OCI-LY1 (cell line): Measurements from ENCODE around the gene ARHGAP32.

Experiments
- H2AFZ ChIP-seq: fragments of 200-600 bp; sonication (generic), shearing (Covaris generic); 2 replicates; pipeline ENCODE4 v1.6.0; 2014; ENCODE audit warnings: antibody characterized with exemption, mild to moderate bottlenecking, low read length
- H3F3A ChIP-seq: fragments of 200-600 bp; sonication (generic), shearing (Covaris generic); 2 replicates; pipeline ENCODE4 v1.6.0; 2014; ENCODE audit warnings: mild to moderate bottlenecking, antibody characterized with exemption, low read length, moderate library complexity; ENCODE audit not compliant: insufficient read depth
- H3K27ac ChIP-seq: fragments of 200-600 bp; sonication (generic); 2 replicates; pipeline ENCODE4 v1.5.1; 2014; ENCODE audit warnings: low read length, mixed run types, mild to moderate bottlenecking, low read depth; ENCODE audit not compliant: poor library complexity, severe bottlenecking
- H3K27me3 ChIP-seq: fragments of 200-600 bp; sonication (generic); 2 replicates; pipeline ENCODE4 v1.6.0; 2014; ENCODE audit warnings: antibody characterized with exemption, mild to moderate bottlenecking, low read length, moderate library complexity; ENCODE audit not compliant: insufficient read depth
- H3K36me3 ChIP-seq: fragments of 200-600 bp; sonication (generic); 2 replicates; pipeline ENCODE4 v1.6.1; 2014; ENCODE audit warnings: mild to moderate bottlenecking, antibody characterized with exemption, low read length, moderate library complexity, mixed read lengths; ENCODE audit not compliant: insufficient read depth
- H3K4me1 ChIP-seq: fragments of 200-600 bp; sonication (generic); 2 replicates; pipeline ENCODE4 v1.5.1; 2014; ENCODE audit warnings: mild to moderate bottlenecking, low read length, moderate library complexity; ENCODE audit not compliant: insufficient read depth, severe bottlenecking
- H3K4me2 ChIP-seq: fragments of 200-600 bp; sonication (generic), shearing (Covaris generic); 2 replicates; pipeline ENCODE4 v1.6.1; 2014; ENCODE audit warnings: low read length
- H3K4me3 ChIP-seq: fragments of 200-600 bp; sonication (generic); 2 replicates; pipeline ENCODE4 v1.5.1; 2014; ENCODE audit warnings: low read length, low read depth, mild to moderate bottlenecking, mixed read lengths; ENCODE audit not compliant: poor library complexity, severe bottlenecking
- H3K79me2 ChIP-seq: fragments of 200-600 bp; shearing (Covaris generic); 2 replicates; pipeline ENCODE4 v1.6.1; 2016; ENCODE audit warnings: mixed run types, low read length, mixed read lengths; ENCODE audit not compliant: insufficient read depth
- H3K9ac ChIP-seq: fragments of 200-600 bp; sonication (generic), shearing (Covaris generic); 2 replicates; pipeline ENCODE4 v1.6.1; 2014; ENCODE audit warnings: mild to moderate bottlenecking, low read length, mixed read lengths
- H3K9me2 ChIP-seq: fragments of 200-600 bp; sonication (generic), shearing (Covaris generic); 2 replicates; pipeline ENCODE4 v1.6.1; 2014; ENCODE audit warnings: low read depth, mild to moderate bottlenecking, low read length, mixed read lengths
- H3K9me3 ChIP-seq: fragments of 200-600 bp; shearing (Covaris generic); 2 replicates; pipeline ENCODE4 v1.6.1; 2014; ENCODE audit warnings: low read length, mixed read lengths
- H4K20me1 ChIP-seq: fragments of 200-600 bp; sonication (generic), shearing (Covaris generic); 2 replicates; pipeline ENCODE4 v1.6.0; 2016; ENCODE audit warnings: mild to moderate bottlenecking, low read length; ENCODE audit not compliant: insufficient read depth
- EZH2 ChIP-seq: fragments of 200-600 bp; sonication (generic), shearing (Covaris generic); IDR thresholded peaks from 2 replicates; pipeline ENCODE4 v1.8.0; 2017; ENCODE audit warnings: borderline replicate concordance, mixed run types, mild to moderate bottlenecking, antibody characterized with exemption, low read length, moderate library complexity, mixed read lengths
- TF ChIP-seq, protein P1 (sequence below): fragments of 200-600 bp; sonication (generic), shearing (Covaris generic); IDR thresholded peaks from 2 replicates; pipeline ENCODE4 v1.5.1; 2017; ENCODE audit warnings: mild to moderate bottlenecking, antibody characterized with exemption, low read length, moderate library complexity, mixed read lengths

ARHGAP32 gene

GRCh38 chr11:129041611-129042018, 150.5 kb downstream of the ARHGAP32 start:
- Histone ChIP-seq H3K4me1 (no peaks in the 10 kb centered on the region), H3K27ac (no peak overlapping the region), H3K4me3 (no peak overlapping the region), H3K9me3 (no peaks in the 10 kb centered on the region), H3F3A (no peaks in the 10 kb centered on the region), H2AFZ (no peak overlapping the region), H3K9me2 (no peaks in the 10 kb centered on the region), H3K36me3 (no peaks in the 10 kb centered on the region), H4K20me1 (no peaks in the 10 kb centered on the region), H3K4me2 (no peak overlapping the region), H3K9ac (no peak overlapping the region), H3K27me3 (no peaks in the 10 kb centered on the region), H3K79me2 (no peaks in the 10 kb centered on the region)
- TF ChIP-seq, protein P1, sequence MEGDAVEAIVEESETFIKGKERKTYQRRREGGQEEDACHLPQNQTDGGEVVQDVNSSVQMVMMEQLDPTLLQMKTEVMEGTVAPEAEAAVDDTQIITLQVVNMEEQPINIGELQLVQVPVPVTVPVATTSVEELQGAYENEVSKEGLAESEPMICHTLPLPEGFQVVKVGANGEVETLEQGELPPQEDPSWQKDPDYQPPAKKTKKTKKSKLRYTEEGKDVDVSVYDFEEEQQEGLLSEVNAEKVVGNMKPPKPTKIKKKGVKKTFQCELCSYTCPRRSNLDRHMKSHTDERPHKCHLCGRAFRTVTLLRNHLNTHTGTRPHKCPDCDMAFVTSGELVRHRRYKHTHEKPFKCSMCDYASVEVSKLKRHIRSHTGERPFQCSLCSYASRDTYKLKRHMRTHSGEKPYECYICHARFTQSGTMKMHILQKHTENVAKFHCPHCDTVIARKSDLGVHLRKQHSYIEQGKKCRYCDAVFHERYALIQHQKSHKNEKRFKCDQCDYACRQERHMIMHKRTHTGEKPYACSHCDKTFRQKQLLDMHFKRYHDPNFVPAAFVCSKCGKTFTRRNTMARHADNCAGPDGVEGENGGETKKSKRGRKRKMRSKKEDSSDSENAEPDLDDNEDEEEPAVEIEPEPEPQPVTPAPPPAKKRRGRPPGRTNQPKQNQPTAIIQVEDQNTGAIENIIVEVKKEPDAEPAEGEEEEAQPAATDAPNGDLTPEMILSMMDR, result no peak
- TF ChIP-seq EZH2, result no peak

- Histone ChIP-seq H3K9me2 (no peaks in the 10 kb centered on the region), H3F3A (no peaks in the 10 kb centered on the region), H3K27ac (no peak overlapping the region), H2AFZ (no peak overlapping the region), H3K79me2 (no peaks in the 10 kb centered on the region), H3K9me3 (no peaks in the 10 kb centered on the region), H4K20me1 (no peaks in the 10 kb centered on the region), H3K27me3 (no peaks in the 10 kb centered on the region), H3K4me2 (no peak overlapping the region), H3K36me3 (no peaks in the 10 kb centered on the region), H3K4me3 (no peak overlapping the region), H3K4me1 (no peaks in the 10 kb centered on the region), H3K9ac (no peak overlapping the region)
- no peak for TF ChIP-seq EZH2
- TF ChIP-seq, protein P1, result no peak
Measured at GRCh38 chr11:129040934-129041333, 151.2 kb downstream of the ARHGAP32 start.

GRCh38 chr11:129035244-129035643, 156.9 kb downstream of the ARHGAP32 start:
- Histone ChIP-seq H3K9me3 (no peaks in the 10 kb centered on the region), H3K36me3 (no peaks in the 10 kb centered on the region), H3F3A (no peaks in the 10 kb centered on the region), H3K27me3 (no peaks in the 10 kb centered on the region), H2AFZ (no peak overlapping the region), H3K4me1 (no peaks in the 10 kb centered on the region), H3K79me2 (no peaks in the 10 kb centered on the region), H3K4me3 (no peak overlapping the region), H3K4me2 (no peak overlapping the region), H4K20me1 (no peaks in the 10 kb centered on the region), H3K27ac (no peak overlapping the region), H3K9me2 (no peaks in the 10 kb centered on the region), H3K9ac (no peak overlapping the region)
- TF ChIP-seq, protein P1, result no peak
- no peak for TF ChIP-seq EZH2
